H9 (cell line): ENCODE data around the gene IFIT1B. TPM values are rescaled to one million over a fixed set of nuclear protein-coding genes. Genes with fewer than 3 reads are reported as not detected.

Experiments
- DNase-seq: peaks from one replicate; pipeline ENCODE4 v3.0.0-alpha.2; 2017
- H2AFZ ChIP-seq: one replicate; pipeline ENCODE4 v1.6.1; 2013; ENCODE audit warnings: mild to moderate bottlenecking, low read length, control low read depth, moderate library complexity
- H2AK5ac ChIP-seq: 2 replicates; pipeline ENCODE4 v1.6.1; 2013; ENCODE audit warnings: low read length, control low read depth, mixed read lengths; ENCODE audit not compliant: insufficient read length
- H2BK120ac ChIP-seq: one replicate; pipeline ENCODE4 v1.6.1; 2013; ENCODE audit warnings: low read depth, mild to moderate bottlenecking, low read length, control low read depth, inconsistent platforms; ENCODE audit not compliant: poor library complexity, severe bottlenecking
- H2BK12ac ChIP-seq: 2 replicates; pipeline ENCODE4 v1.6.1; 2013; ENCODE audit warnings: low read length, control low read depth, mixed read lengths, low read depth; ENCODE audit not compliant: insufficient read length
- H2BK15ac ChIP-seq: 2 replicates; pipeline ENCODE4 v1.6.1; 2013; ENCODE audit warnings: low read depth, low read length, control low read depth
- H2BK20ac ChIP-seq: one replicate; pipeline ENCODE4 v1.6.1; 2013; ENCODE audit warnings: low read depth, mild to moderate bottlenecking, low read length, control low read depth, inconsistent platforms; ENCODE audit not compliant: poor library complexity, severe bottlenecking
- H2BK5ac ChIP-seq: 2 replicates; pipeline ENCODE4 v1.6.1; 2013; ENCODE audit warnings: low read length, control low read depth, mixed read lengths; ENCODE audit not compliant: insufficient read length
- H3K14ac ChIP-seq: 2 replicates; pipeline ENCODE4 v1.6.1; 2013; ENCODE audit warnings: low read length, control low read depth; ENCODE audit not compliant: insufficient read depth
- H3K18ac ChIP-seq: 2 replicates; pipeline ENCODE4 v1.6.1; 2013; ENCODE audit warnings: low read depth, mild to moderate bottlenecking, mixed read lengths, low read length, control low read depth; ENCODE audit not compliant: insufficient read length
- H3K23ac ChIP-seq: 2 replicates; pipeline ENCODE4 v1.6.1; 2013; ENCODE audit warnings: low read length, control low read depth, mixed read lengths, low read depth; ENCODE audit not compliant: insufficient read length
- H3K23me2 ChIP-seq: 2 replicates; pipeline ENCODE4 v1.6.1; 2013; ENCODE audit warnings: low read depth, mild to moderate bottlenecking, mixed read lengths, low read length, control low read depth; ENCODE audit not compliant: insufficient read length, poor library complexity, severe bottlenecking
- H3K27ac ChIP-seq: 2 replicates; pipeline ENCODE4 v1.5.1; 2013; ENCODE audit warnings: low read length, control low read depth, mixed read lengths, low read depth; ENCODE audit not compliant: insufficient read length
- H3K27me3 ChIP-seq: 2 replicates; pipeline ENCODE4 v1.6.1; 2013; ENCODE audit warnings: low read length, control low read depth, inconsistent platforms; ENCODE audit not compliant: insufficient read depth
- H3K4ac ChIP-seq: 2 replicates; pipeline ENCODE4 v1.6.1; 2013; ENCODE audit warnings: low read depth, mild to moderate bottlenecking, control low read depth, inconsistent platforms, low read length, moderate library complexity
- H3K4me1 ChIP-seq: 2 replicates; pipeline ENCODE4 v1.6.1; 2013; ENCODE audit warnings: low read length, control low read depth, inconsistent platforms; ENCODE audit not compliant: insufficient read depth
- H3K4me2 ChIP-seq: 2 replicates; pipeline ENCODE4 v1.6.1; 2013; ENCODE audit warnings: low read length, control low read depth, mixed read lengths; ENCODE audit not compliant: insufficient read length, insufficient read depth
- H3K56ac ChIP-seq: 2 replicates; pipeline ENCODE4 v1.6.1; 2013; ENCODE audit warnings: low read depth, mild to moderate bottlenecking, mixed read lengths, low read length, control low read depth; ENCODE audit not compliant: insufficient read length
- H3K79me1 ChIP-seq: 2 replicates; pipeline ENCODE4 v1.6.1; 2013; ENCODE audit warnings: low read depth, mild to moderate bottlenecking, moderate library complexity, low read length, control low read depth, inconsistent platforms; ENCODE audit not compliant: insufficient read depth, poor library complexity, severe bottlenecking
- H3K79me2 ChIP-seq: 2 replicates; pipeline ENCODE4 v1.6.1; 2013; ENCODE audit warnings: low read length, control low read depth, inconsistent platforms; ENCODE audit not compliant: insufficient read depth
- H3K9ac ChIP-seq: 2 replicates; pipeline ENCODE4 v1.6.1; 2013; ENCODE audit warnings: low read length, control low read depth, mixed read lengths; ENCODE audit not compliant: insufficient read length; ENCODE audit errors: extremely low read depth
- H3K9me3 ChIP-seq: one replicate; pipeline ENCODE4 v1.6.1; 2013; ENCODE audit warnings: low read depth, low read length, inconsistent platforms; ENCODE audit not compliant: control insufficient read depth
- H3T11ph ChIP-seq: one replicate; pipeline ENCODE4 v1.6.1; 2013; ENCODE audit warnings: mild to moderate bottlenecking, low read length, control low read depth, inconsistent platforms
- H4K20me1 ChIP-seq: one replicate; pipeline ENCODE4 v1.6.1; 2013; ENCODE audit not compliant: control insufficient read depth, insufficient read length, insufficient read depth
- H4K5ac ChIP-seq: 2 replicates; pipeline ENCODE4 v1.6.1; 2013; ENCODE audit warnings: low read depth, mild to moderate bottlenecking, mixed read lengths, low read length, control low read depth; ENCODE audit not compliant: insufficient read length
- H4K8ac ChIP-seq: replicated peaks from 2 replicates; pipeline ENCODE4 v1.6.1; 2013; ENCODE audit warnings: low read length, control low read depth, mixed read lengths, low read depth; ENCODE audit not compliant: insufficient read length
- H4K91ac ChIP-seq: 2 replicates; pipeline ENCODE4 v1.6.1; 2013; ENCODE audit warnings: low read depth, mild to moderate bottlenecking, moderate library complexity, mixed read lengths, low read length, control low read depth; ENCODE audit not compliant: insufficient read length
- H3K27ac Mint-ChIP-seq, 3 experiments: 2 replicates in 2 of 3; 3 replicates in 1 of 3; pipeline ENCODE4 v1.8.0; 2020 to 2021; ENCODE audit warnings: mixed read lengths in 3 of 3, mild to moderate bottlenecking in 1 of 3, moderate library complexity in 1 of 3
- H3K27me3 Mint-ChIP-seq: 2 replicates; pipeline ENCODE4 v1.8.0; 2021; ENCODE audit warnings: low read depth, mild to moderate bottlenecking, moderate library complexity, mixed read lengths
- H3K36me3 Mint-ChIP-seq, 3 experiments: 2 replicates in 2 of 3; 3 replicates in 1 of 3; pipeline ENCODE4 v1.8.0; 2020 to 2021; ENCODE audit warnings: low read depth in 3 of 3, mixed read lengths in 3 of 3; ENCODE audit not compliant: insufficient read depth in 1 of 3
- H3K4me1 Mint-ChIP-seq, 2 experiments: 2 replicates each; pipeline ENCODE4 v1.8.0; 2020; ENCODE audit warnings: mixed read lengths in 2 of 2
- H3K4me3 Mint-ChIP-seq, 2 experiments: 2 replicates in 1 of 2; 3 replicates in 1 of 2; pipeline ENCODE4 v1.8.0; 2020 to 2021; ENCODE audit warnings: mild to moderate bottlenecking in 2 of 2, mixed read lengths in 2 of 2, moderate library complexity in 1 of 2
- H3K9me3 Mint-ChIP-seq, 2 experiments: 2 replicates in 1 of 2; 3 replicates in 1 of 2; pipeline ENCODE4 v1.8.0; 2020; ENCODE audit warnings: mild to moderate bottlenecking in 2 of 2, mixed read lengths in 2 of 2, moderate library complexity in 1 of 2
- CTCF ChIP-seq: fragments of 200-600 bp; sonication (generic); conservative IDR thresholded peaks from 3 replicates; pipeline ENCODE4 v1.8.0; 2021; ENCODE audit warnings: antibody characterized with exemption, mild to moderate bottlenecking
- WGBS: extraction: QIAGEN DNeasy Blood & Tissue Kit; methylation state at CpG from one replicate; pipeline ENCODE4 v1.1.7; 2013; ENCODE audit warnings: missing lambda C conversion rate, low lambda C conversion rate, mixed read lengths; ENCODE audit not compliant: insufficient read length; ENCODE audit errors: extremely low coverage; 5-methylcytosine and 5-hydroxymethylcytosine counted together
- total RNA-seq: library from RNA; stranded (reverse); gene quantifications from 2 replicates; pipeline ENCODE4 v1.2.1, GENCODE V29; 2021

Gene IFIT1B
- total RNA-seq, 1 experiment from 2014 or later, result not detected

- no peak overlapping the region for H2AFZ ChIP-seq
- H4K20me1 ChIP-seq, result no peaks in the 10 kb centered on the region
Measured at GRCh38 chr10:89335226-89335625, 42.6 kb upstream of the IFIT1B start.

More at GRCh38 chr10:89335226-89335625, 42.6 kb upstream of the IFIT1B start:
- H3K56ac ChIP-seq, result no peak overlapping the region
- DNase-seq, result no peak
- H2BK20ac ChIP-seq, result no peak overlapping the region
- H3K14ac ChIP-seq, result no peak overlapping the region
- H4K5ac ChIP-seq, result no peak overlapping the region
- peaks cover 24 to 27% of the 10 kb centered on the region in 2 experiments for H3K4me1 Mint-ChIP-seq
- no peak overlapping the region for H3K4me3 Mint-ChIP-seq
- H3K9ac ChIP-seq, result no peak overlapping the region
- no peak overlapping the region for H2BK120ac ChIP-seq
- H3K27me3 ChIP-seq, result no peaks in the 10 kb centered on the region
- TF ChIP-seq CTCF, result no peak
- H2BK12ac ChIP-seq, result no peak overlapping the region
- no peak overlapping the region for H2AK5ac ChIP-seq
- H3T11ph ChIP-seq, result no peak overlapping the region
- H3K36me3 Mint-ChIP-seq, result no peaks in the 10 kb centered on the region
- no peaks in the 10 kb centered on the region for H3K79me2 ChIP-seq
- H2BK15ac ChIP-seq, result no peak overlapping the region
- no peak overlapping the region for H4K8ac ChIP-seq
- no peak overlapping the region for H3K27ac Mint-ChIP-seq
- no peak overlapping the region for H3K27ac ChIP-seq
- H3K9me3 Mint-ChIP-seq, result no peaks in the 10 kb centered on the region
- WGBS, result no CpG with 5 or more reads among the region's 3 CpGs
- H3K79me1 ChIP-seq, result no peaks in the 10 kb centered on the region
- peaks cover 13% of the 10 kb centered on the region for H3K4me1 ChIP-seq
- no peak overlapping the region for H4K91ac ChIP-seq
- H3K23me2 ChIP-seq, result no peaks in the 10 kb centered on the region
- no peaks in the 10 kb centered on the region for H3K9me3 ChIP-seq
- H3K4me2 ChIP-seq, result no peak overlapping the region
- H2BK5ac ChIP-seq, result no peak overlapping the region
- H3K4ac ChIP-seq, result no peak overlapping the region
- H3K27me3 Mint-ChIP-seq, result no peaks in the 10 kb centered on the region
- no peak overlapping the region for H3K23ac ChIP-seq
- no peak overlapping the region for H3K18ac ChIP-seq
